AG04450 (cell line): ENCODE measurements around the gene WNT9B. TPM values are rescaled to one million over a fixed set of nuclear protein-coding genes. Genes with fewer than 3 reads are reported as not detected.

Experiments
- CTCF ChIA-PET: fragments of 300-600, 350-600 bp; formaldehyde crosslinking; extraction: SDS; loops from one replicate; lab custom pipeline; 2022; ENCODE audit warnings: antibody characterized with exemption, inconsistent platforms; lab: Charles Lee
- POLR2A ChIA-PET: fragments of 350-600 bp; formaldehyde crosslinking; extraction: SDS; loops from one replicate; lab custom pipeline; 2021; ENCODE audit warnings: antibody characterized with exemption, inconsistent platforms; lab: Yijun Ruan, JAX
- DNase-seq: peaks from one replicate; pipeline ENCODE4 v3.0.0-alpha.2; 2011; ENCODE audit warnings: low read depth, low spot score
- H3K27ac ChIP-seq: one replicate; pipeline ENCODE4 v1.5.1; 2012; ENCODE audit warnings: low read depth, low read length, control low read depth
- H3K27me3 ChIP-seq: one replicate; pipeline ENCODE4 v1.6.0; 2012; ENCODE audit warnings: low read length; ENCODE audit not compliant: control insufficient read depth, insufficient read depth
- H3K4me3 ChIP-seq: 2 replicates; pipeline ENCODE4 v1.5.1; 2011; ENCODE audit warnings: mild to moderate bottlenecking, low read depth, low read length, control low read depth
- H3K9me3 ChIP-seq: 2 replicates; pipeline ENCODE4 v1.5.1; 2012; ENCODE audit warnings: low read length; ENCODE audit not compliant: control insufficient read depth, insufficient read depth
- CTCF ChIP-seq: IDR thresholded peaks from 2 replicates; pipeline ENCODE4 v1.5.1; 2011; ENCODE audit warnings: low read depth, low read length, control low read depth, inconsistent platforms
- polyA plus RNA-seq: library from polyadenylated mRNA; depleted of rRNA; stranded (reverse); fragments of >200 nt; gene quantifications from 2 replicates; pipeline ENCODE4 v1.2.3, GENCODE V29; 2011

The WNT9B gene
- polyA plus RNA-seq, 1 experiment: not detected

- no peak overlapping the region for H3K27ac ChIP-seq
- POLR2A ChIA-PET: no interaction called here
- CTCF ChIA-PET: interaction anchor here (1.6 kb wide), 1 partner anchor 16 kb away, joined by 5 read pairs; no protein-coding TSS in a partner anchor
Measured at GRCh38 chr17:46818929-46819859, 32.2 kb upstream of the WNT9B start.

GRCh38 chr17:46819906-46820351 is 31.5 kb upstream of the WNT9B start:
- CTCF ChIA-PET: interaction anchor here (1.6 kb wide), 1 partner anchor 16 kb away, joined by 5 read pairs; no protein-coding TSS in a partner anchor
- POLR2A ChIA-PET: no interaction called here

More at GRCh38 chr17:46818929-46819859, 32.2 kb upstream of the WNT9B start:
- Histone ChIP-seq H3K4me3 (no peak overlapping the region), H3K27me3 (peaks cover 89% of the 10 kb centered on the region), H3K9me3 (peaks cover 5% of the 10 kb centered on the region; the same call in 1 of the 2 replicates)
- DNase-seq: no peak
- no peak for TF ChIP-seq CTCF

GRCh38 chr17:46820592-46821450 is 30.6 kb upstream of the WNT9B start:
- H3K27me3 ChIP-seq: peaks cover 83% of the 10 kb centered on the region
- POLR2A ChIA-PET: no interaction called here
- H3K4me3 ChIP-seq: no peak overlapping the region
- CTCF ChIA-PET: no interaction called here
- no peak overlapping the region for H3K27ac ChIP-seq
- no peak for TF ChIP-seq CTCF
- H3K9me3 ChIP-seq: peaks cover 5% of the 10 kb centered on the region; the same call in 1 of the 2 replicates
- no peak for DNase-seq

More at GRCh38 chr17:46819906-46820351, 31.5 kb upstream of the WNT9B start:
- no peak for TF ChIP-seq CTCF
- no peak overlapping the region for H3K27ac ChIP-seq
- peaks cover 5% of the 10 kb centered on the region; the same call in 1 of the 2 replicates for H3K9me3 ChIP-seq
- H3K4me3 ChIP-seq: no peak overlapping the region
- H3K27me3 ChIP-seq: peaks cover 85% of the 10 kb centered on the region
- no peak for DNase-seq

- H3K27me3 ChIP-seq: peaks cover 76% of the 10 kb centered on the region
- no peak overlapping the region for H3K27ac ChIP-seq
- DNase-seq: no peak
- TF ChIP-seq CTCF: no peak
- peaks cover 5% of the 10 kb centered on the region; the same call in 1 of the 2 replicates for H3K9me3 ChIP-seq
- no peak overlapping the region for H3K4me3 ChIP-seq
- ChIA-PET CTCF (no interaction called here), POLR2A (no interaction called here)
Measured at GRCh38 chr17:46821482-46822387, 29.6 kb upstream of the WNT9B start.
